ENCODE data around the gene PDK3.

PDK3 gene

DNA sequence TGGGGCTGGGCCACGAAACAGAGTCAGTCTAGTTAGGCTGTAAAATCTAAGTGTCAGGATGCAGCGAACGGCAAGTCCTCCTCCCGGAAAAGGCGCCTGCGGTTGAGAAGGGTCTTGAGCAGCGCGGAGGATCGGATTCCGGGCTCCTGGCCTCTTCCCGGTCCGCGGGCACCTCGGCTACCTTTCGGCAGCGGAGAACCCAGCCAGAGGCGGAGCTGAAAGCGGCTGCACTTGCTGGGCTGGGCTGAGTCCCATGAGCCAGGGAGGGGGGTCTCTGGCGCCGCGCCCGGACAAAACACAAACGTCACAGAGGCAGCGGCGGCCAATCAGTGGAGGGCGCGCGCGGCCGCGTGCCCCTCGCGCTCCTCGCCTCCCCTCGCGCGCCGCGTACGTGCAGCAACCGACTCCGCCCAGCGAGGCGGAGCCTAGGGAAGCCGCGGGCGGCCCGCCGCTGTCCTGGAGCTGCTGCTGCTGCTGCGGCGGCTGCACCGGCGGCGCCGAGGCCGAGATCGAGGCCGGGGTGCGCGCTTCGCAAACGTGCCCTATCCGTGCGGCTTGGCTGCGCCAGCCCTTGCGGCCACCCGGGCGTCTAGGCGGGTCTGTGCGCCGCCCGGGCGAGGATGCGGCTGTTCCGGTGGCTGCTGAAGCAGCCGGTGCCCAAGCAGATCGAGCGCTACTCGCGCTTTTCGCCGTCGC is at the start of gene PDK3:
PDK3 (plus strand) TSS at position 451 of the 696 bp plus-strand sequence; CDS start at position 621, 170 bp downstream.
- peak; percentile 56 to 60 for DNase-seq (ENCODE audit: low read depth in 2 of 2)

DNA sequence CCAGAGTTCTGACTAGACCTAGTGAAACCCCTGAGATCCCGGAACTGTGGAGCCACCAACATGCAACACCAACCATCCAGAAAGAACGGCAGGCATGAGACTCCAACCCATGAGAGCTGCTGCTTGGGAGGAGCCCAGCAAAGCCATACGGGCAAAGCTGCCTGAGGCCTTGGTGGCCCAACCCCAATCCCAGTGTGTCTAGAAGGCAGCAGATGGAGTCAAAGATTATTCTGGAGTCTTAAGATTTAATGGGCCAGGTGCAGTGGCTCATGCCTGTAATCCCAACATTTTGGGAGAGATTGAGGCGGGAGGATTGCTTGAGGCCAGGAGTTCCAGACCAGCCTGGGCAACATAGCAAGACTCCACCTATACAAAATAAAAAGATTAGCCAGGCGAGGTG is 49.2 kb upstream of the PDK3 start:
- no peak for DNase-seq (ENCODE audit: low read depth in 2 of 2)

DNA sequence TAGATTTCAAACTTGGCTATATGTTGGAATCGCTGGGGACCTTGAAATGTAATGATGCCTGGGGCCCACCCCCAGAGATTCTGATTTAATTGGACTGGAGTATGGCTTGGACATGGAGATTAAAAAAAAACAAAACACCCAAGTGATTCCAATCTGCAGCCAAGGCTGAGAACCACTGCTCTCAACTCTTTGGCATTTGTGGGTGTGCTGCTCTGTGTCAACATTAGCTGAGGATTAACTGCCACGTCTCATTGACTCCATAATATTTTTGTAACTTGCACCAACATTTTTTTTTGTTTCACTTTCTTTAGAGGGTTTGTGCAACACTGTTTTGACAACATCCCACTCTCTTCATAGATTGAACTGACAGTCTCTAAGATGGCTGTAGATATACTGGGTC is 41.1 kb upstream of the PDK3 start:
- no peak for DNase-seq (ENCODE audit: low read depth in 2 of 2)

DNA sequence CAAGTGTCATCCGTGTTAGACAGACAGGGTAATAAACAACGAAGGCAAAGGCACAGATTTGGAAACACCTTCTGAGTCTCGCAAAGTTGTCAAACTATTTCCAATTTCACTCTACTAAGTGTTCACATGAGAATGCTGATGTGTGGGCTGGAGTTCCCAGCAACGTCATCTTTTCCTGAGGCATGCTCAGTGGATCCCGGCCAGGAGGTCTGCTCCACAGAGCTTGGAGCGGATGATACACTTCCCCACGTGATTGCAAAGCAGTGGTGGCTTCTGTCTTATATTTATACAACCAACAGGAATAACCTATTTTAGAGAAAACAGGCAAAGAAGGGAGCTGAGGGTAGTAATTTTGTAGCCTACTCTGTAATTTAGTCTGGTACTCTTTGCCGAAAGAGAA is 40.1 kb upstream of the PDK3 start:
- DNase-seq (ENCODE audit: low read depth in 2 of 2) = no peak

DNA sequence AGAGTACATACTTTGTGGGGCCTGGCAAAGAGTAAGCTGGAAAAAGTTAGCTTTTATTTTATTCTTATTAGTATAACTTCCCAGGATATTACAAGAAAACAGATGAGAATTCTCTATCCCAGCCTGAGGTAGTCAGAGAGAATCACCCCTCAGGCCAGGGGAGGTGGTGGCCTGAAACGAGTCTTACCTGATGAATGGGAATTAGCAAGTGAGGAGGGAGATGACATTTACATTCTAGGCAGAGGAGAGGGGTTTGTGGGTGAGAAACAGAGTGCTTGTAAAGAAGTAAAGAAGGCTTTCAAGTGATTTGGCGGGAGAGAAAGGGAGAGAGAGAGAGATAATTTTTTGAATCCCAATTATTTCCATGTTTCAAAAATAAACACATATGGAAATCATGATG is 39.3 kb upstream of the PDK3 start:
- DNase-seq (ENCODE audit: low read depth in 2 of 2) = no peak

DNA sequence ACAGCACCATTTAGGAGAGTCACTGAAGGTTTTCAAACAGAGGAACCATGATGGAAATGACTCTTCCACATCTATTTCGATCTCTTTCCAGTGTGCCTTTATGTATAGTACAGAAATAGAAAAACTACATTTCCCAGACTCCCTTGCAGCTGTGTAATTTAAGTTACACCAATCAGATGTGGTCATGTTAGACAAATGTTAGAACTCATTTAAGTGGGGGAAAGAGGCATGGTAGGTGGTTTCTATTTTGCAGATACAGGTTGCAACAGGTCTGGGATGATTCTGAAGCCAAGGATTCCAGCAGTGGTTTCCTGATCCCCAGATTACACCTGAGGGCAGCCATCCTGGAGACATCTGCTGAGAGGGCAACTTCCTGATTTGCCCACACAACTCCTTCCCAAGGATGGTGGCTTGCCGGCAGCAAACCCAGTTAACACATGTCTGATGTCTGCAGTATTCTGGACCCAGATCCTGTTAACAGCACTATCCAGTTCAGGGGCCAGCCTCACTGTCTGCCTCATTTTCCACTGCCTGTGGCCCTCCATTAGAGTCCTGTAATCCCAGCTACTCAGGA is 38.7 kb upstream of the PDK3 start:
- no peak for DNase-seq (ENCODE audit: low read depth in 2 of 2)

DNA sequence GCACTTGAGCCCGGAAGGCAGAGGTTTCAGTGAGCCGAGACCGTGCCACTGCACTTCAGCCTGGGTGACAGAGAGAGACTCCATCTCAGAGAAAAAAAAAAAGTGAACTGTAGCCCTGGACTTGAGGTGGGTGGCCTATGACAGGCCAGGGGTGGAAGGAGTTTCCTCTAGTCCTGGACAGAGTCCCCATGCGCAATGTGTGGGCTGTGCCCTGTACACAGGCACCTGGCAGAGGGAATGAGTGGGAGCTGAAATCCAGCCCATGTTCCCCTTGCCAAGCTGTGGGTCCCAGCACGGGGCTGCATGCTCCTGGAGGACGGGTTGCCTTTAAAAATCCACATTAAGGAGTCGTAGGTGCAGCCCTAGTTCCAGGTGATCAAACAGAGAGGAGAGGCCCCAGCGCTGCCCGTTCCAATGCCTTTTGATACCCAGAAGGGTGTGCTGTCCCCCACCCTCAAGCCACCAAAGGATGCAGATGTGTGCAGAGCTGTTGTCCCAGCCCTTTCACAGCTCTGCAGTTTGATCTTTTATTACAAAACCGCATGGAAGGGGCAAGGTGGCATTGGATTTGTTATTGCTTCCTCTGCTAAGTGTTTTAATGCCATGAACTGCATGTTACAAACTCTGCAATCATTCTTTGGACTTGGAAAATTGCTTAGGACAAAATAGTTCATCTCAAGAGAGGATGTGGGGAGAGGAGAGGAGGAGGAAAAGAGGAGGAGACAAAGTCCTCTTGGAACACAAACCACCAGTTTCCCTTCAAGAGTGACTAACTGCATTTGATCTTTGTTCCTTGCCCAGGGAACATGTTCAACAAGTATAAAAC is 38.0 kb upstream of the PDK3 start:
- DNase-seq (ENCODE audit: low read depth in 2 of 2) = no peak

DNA sequence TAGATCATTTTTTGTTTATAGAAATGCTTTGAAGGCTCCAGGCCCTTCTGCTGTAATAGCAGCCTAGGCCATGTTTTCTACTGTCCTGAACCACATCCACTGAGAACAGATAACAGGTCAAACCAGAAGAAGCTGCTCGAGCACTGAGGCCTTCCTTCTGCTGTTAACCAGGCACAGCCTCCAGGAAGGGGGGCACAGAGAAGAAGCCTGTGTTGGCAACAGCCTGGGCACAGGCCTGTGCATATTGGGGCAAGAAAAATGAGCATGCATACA is 37.4 kb upstream of the PDK3 start:
- DNase-seq (ENCODE audit: low read depth in 2 of 2) = no peak

DNA sequence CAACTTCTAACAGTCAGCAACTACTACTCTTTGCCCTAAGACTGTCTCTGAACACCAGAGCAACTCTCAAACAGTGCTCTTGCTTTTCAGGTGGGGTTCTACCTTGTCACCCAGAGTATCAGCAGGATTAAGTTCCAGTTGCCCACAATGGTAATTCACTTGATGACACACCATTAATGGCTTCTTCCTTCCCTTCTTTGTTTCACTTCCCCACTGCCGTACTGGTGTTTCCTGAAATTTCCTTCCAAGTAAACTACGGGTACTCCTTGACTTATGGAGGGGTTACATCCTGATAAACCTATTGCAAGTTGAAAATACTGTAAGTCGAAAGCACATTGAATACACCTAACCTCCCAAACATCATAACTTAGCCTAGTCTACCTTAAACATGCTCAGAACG is 36.6 kb upstream of the PDK3 start:
- no peak for DNase-seq (ENCODE audit: low read depth in 2 of 2)

DNA sequence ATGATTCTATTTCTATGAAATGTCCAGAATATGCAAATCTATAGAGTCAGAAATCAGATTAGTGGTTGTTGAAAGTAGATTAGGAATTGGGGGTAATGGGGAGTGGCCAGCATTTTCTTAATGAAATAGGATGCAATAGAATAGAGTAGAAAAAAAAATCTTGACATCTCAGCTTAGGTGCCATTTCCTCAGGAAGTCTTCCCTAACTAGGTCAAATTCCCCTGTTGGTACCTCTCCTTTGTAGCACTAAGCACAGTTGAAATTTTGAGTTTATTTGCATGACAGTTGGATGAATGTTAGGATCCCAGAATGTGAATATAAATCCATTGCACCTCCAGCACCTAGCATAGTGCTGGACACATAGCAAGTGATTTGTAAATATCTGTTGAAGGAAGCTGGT is 30.0 kb upstream of the PDK3 start:
- no peak for DNase-seq (ENCODE audit: low read depth in 2 of 2)

DNA sequence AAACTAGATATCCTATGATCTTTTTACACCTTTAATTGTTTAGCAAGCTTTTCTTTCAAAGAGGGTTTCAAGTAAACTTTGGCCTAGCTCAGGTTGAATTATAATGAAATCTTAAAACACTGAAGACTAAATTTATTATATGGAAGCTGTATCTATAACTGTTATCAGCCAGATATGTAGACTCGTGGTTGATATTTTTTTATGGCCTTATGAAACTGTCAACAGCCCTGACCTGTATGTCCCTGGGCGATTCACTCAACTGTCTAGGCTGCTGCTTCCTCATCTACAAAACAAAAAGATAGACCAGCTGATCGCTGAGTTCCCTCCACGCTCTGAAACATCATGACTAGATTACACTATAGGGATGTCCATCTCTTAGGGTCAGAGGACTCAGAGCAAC is 21.2 kb upstream of the PDK3 start:
- no peak for DNase-seq (ENCODE audit: low read depth in 2 of 2)

DNA sequence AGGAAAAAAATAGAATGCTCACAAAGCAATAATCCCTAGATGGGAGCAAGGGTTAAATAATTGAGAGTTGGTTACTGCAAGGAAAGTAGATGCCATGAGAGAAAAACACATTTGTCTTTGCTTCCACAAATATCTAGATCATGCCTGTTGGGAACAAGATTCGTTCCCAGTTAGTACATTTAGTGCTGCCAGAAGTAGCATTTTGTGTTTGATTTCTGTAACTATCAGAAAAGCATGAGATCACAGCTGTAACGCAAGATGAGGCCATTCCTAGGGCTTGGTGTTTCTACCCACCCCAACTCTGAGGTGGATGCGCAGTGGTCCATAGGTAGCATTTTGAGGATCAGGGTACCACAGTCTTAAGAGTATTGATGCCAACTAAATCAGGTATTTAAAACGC is 20.4 kb upstream of the PDK3 start:
- no peak for DNase-seq (ENCODE audit: low read depth in 2 of 2)

DNA sequence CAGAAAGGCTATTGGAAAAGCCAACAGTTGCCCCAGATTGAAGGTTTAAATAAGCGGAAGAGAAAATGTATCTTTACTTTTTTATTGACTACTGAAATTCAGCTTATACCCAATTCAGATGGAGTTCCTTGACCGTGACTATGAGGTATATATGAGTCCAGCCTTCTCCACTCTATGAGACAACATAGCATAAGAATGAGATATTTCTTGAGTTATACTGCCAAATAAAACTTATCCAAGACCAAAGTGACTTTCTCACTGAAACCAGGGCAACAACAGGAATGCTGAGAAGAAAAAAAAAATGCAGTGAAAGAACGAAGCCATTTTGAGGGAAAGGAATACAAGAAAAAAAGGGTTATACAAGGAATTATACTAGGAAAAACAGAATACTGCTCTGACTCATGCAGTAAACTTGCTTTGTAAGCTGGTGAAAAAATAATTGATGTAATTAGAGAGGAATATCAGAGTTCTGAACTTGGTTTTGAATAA is 16.3 kb upstream of the PDK3 start:
- DNase-seq (ENCODE audit: low read depth in 2 of 2) = no peak

DNA sequence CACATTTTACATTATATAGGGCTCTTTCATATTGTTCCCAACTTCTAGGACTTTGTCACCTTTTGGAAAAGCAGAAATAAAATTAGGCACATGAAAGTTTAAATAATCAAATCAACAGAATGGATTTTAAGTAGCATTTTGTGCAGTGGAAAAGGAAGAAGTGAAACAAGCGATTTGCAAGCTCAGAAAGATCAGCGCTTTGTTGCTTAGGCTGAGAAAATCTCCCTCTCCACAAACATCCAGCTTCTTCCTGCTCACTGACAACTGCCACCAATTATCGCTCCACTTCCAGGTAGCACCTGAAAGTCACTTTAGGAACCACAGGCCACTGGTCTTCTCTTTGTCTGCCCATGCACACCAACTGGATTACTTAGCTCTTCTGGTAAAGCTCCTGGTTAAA is 2.0 kb upstream of the PDK3 start:
- no peak for DNase-seq (ENCODE audit: low read depth in 2 of 2)

DNA sequence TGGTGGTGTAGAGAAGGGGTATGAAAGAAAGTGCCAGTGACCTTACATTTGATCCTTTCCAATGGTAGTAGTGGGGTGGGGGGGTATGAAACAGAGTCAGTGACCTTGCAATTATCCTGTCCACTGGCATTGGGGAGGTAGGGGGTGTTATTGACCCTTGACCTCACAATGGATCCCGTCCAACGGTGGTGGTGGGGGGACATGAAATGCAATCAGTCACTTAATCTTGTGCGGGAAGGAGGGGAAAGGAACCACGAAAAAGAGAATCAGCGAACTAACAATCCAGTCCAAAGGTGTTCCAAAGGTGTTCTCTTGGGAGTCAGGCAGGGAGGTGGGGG is 619 bp upstream of the PDK3 start:
- DNase-seq (ENCODE audit: low read depth in 2 of 2) = no peak

DNA sequence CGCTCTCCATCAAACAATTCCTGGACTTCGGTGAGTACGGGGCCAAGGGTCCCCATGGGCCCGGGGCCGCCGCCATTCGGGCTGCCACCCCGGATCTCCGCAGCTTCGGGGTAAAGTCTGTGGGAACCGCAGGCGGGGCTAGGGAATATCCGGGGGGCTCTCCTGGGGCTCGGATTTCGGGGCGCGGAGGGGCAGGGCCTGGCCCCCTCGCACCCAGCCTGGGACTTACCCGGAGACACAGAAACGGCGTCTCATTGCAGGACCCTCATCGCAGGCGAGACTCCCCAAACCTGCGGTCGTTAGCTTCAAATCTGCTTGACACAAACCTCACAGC is 413 bp downstream of the PDK3 start:
- DNase-seq (ENCODE audit: low read depth in 2 of 2) = no peak

DNA sequence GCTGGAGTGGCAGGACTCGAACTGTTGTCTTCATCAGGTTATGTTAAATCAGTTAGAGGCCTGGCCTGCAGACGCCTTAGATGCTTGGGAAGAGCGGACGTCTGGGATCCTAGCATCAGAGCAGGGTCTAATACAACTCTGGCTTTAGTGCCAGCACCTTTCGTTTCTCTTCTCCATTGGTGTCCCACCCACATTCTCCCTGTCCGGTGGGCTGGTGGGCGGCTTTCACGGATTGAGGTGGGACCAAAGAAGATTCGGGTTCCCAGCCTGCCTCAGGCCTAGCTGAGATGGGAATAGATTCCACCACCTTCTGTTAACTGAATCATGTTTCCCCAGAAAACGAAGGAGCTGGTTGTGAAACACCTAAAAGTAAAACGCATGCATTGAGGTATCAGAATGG is 939 bp downstream of the PDK3 start:
- no peak for DNase-seq (ENCODE audit: low read depth in 2 of 2)

DNA sequence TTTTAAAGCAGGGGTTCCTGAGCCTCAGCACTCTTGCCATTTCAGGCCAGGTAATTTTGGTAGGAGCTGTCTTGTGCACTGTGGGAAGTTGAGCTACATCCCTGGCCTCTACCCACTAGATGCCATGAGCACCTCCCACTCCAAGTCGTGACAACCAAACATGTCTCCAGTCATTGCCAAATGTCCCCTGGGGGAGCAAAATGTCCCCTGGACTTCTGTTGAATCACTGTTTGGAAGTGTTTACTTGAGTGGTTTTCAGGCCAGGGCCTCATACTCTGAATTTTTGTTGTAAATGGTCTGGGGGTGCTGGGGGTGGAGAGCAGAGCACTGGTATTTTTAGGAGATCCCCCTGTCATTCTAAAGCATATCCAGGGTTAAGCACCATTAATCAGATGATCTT is 3.2 kb downstream of the PDK3 start:
- no peak for DNase-seq (ENCODE audit: low read depth in 2 of 2)

DNA sequence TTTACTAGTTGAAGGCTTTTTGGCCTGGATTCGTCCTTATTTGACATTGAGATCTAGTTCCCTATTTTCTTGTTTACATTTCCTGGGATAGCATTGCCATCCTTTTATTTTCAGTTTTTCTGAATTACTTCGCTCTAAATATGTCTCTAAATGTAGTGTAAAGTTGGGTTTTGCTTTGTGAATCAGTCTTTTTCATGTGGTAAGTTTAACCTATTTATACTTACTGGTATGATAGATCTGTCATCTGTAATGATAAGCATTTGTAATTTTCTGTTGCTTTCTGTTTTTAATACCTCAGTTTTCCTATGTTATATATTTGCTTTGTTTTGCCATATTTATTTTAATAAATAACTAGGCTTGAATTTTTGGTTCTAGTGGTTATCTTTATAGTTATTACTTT is 6.7 kb downstream of the PDK3 start:
- no peak for DNase-seq (ENCODE audit: low read depth in 2 of 2)

DNA sequence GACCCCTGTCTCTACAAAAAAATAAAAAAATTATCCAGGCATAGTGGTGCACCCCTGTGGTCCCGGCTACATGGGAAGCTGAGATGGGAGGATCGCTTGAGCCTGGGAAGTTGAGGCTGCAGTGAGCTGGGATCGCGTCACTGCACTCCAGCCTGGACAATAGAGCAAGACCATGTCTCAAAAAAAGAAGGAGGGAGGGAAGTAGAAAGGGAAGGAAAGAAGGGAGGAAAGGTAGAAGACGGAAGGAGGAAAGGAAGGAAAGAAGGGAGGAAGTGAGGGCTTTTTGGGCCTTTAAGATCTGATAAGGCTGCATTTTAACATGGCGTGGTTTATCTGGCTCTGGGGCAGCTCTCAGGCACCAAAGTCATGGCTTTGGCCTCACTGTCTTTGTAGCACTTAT is 10.4 kb downstream of the PDK3 start:
- no peak for DNase-seq (ENCODE audit: low read depth in 2 of 2)

DNA sequence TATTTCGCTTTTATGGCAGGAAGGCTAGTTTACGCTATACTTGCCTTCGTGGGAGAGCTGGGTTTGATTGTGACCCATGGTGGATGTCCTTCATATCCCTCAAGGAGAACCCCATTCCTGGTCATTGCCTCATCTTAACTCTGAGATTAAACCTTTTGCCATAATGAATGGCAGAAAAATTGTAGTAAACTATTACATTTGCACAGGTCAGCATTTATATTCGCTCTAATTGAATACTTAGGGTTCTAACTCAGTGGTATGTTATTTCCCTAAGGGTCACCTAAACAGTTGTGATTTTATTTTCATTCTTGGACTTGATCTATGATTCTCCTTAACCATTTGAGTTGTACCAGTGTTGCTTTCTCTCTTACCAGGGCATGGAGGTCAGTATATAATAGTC is 13.4 kb downstream of the PDK3 start:
- DNase-seq (ENCODE audit: low read depth in 2 of 2) = no peak

DNA sequence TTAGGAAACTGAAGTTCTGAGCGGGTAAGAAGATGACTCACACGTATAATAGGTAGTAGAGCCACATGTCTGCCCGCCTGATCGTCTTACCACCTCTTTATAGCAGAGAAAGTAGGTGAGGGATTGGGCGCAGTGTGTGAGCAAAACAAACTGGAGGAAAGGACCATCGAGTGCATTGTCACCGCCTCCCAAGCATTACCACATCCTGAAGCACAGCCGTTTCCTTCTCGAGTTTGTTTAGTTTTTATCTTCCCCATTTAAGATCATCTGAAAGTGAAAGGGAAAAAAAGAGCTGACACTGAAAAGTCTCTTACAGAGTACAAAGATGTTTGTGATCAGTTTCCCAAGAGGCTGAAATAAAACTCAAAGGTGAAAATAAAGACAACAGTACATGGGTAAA is 14.8 kb downstream of the PDK3 start:
- DNase-seq (ENCODE audit: low read depth in 2 of 2) = peak; percentile 17 to 18

DNA sequence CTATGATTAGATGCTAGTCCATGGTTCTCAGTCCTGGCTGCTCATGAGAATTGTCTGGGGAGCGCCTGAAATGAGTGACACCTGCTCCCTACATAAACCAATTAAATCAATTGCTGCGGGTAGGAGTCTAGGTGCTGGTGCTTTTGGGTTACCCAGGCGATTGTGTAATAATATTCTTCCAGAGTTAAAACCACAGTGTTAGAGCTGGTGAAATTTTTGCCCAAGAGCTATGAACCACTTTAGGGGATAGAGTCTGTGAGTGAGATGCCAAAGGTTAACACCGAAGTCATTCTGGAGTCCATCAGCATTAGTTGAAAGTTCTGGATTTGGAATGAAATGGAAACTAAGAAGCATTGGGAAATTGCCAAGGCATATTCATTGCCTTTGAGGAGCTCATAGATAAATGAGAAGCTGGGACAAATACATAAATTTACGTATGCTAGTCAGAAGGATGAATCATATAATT is 15.3 kb downstream of the PDK3 start:
- DNase-seq (ENCODE audit: low read depth in 2 of 2) = no peak
